GM23248 (cell line): ENCODE data around the gene DLX3. TPM values are rescaled to one million over a fixed set of nuclear protein-coding genes. Genes with fewer than 3 reads are reported as not detected.

ENCODE experiments used
- DNase-seq: peaks from one replicate; pipeline ENCODE4 v3.0.0-alpha.2; 2015
- H2AFZ ChIP-seq: fragments of 200-600 bp; sonication (generic); 2 replicates; pipeline ENCODE4 v1.6.1; 2016; ENCODE audit warnings: antibody characterized with exemption
- H3F3A ChIP-seq: fragments of 200-600 bp; sonication (generic); 2 replicates; pipeline ENCODE4 v1.6.1; 2016; ENCODE audit warnings: mild to moderate bottlenecking, antibody characterized with exemption, mixed run types; ENCODE audit not compliant: insufficient read depth
- H3K27ac ChIP-seq: fragments of 200-600 bp; sonication (generic); 2 replicates; pipeline ENCODE4 v1.5.1; 2016; ENCODE audit warnings: mild to moderate bottlenecking
- H3K27me3 ChIP-seq: fragments of 200-600 bp; sonication (generic); replicated peaks from 2 replicates; pipeline ENCODE4 v1.6.1; 2016; ENCODE audit warnings: mild to moderate bottlenecking; ENCODE audit not compliant: insufficient read depth
- H3K36me3 ChIP-seq: fragments of 200-600 bp; sonication (generic); 2 replicates; pipeline ENCODE4 v1.6.1; 2016; ENCODE audit warnings: low read depth, mild to moderate bottlenecking
- H3K4me1 ChIP-seq: fragments of 200-600 bp; sonication (generic); 2 replicates; pipeline ENCODE4 v1.6.1; 2016; ENCODE audit warnings: mild to moderate bottlenecking; ENCODE audit not compliant: insufficient read depth
- H3K4me2 ChIP-seq: fragments of 200-600 bp; sonication (generic); one replicate; pipeline ENCODE4 v1.6.1; 2016; ENCODE audit warnings: mild to moderate bottlenecking; ENCODE audit not compliant: unreplicated experiment
- H3K4me3 ChIP-seq: fragments of 200-600 bp; sonication (generic); 2 replicates; pipeline ENCODE4 v1.5.1; 2016; ENCODE audit warnings: mild to moderate bottlenecking
- H3K79me2 ChIP-seq: fragments of 200-600 bp; sonication (generic); 2 replicates; pipeline ENCODE4 v1.6.1; 2016; ENCODE audit warnings: mild to moderate bottlenecking; ENCODE audit not compliant: insufficient read depth
- H3K9ac ChIP-seq: fragments of 200-600 bp; sonication (generic); 2 replicates; pipeline ENCODE4 v1.6.1; 2016; ENCODE audit warnings: mild to moderate bottlenecking
- H3K9me2 ChIP-seq: fragments of 200-600 bp; sonication (generic); 2 replicates; pipeline ENCODE4 v1.6.1; 2016; ENCODE audit warnings: mixed run types, mild to moderate bottlenecking, moderate library complexity; ENCODE audit not compliant: insufficient read depth
- H3K9me3 ChIP-seq: fragments of 200-600 bp; sonication (generic); one replicate; pipeline ENCODE4 v1.6.1; 2017; ENCODE audit warnings: low read depth
- H4K20me1 ChIP-seq: fragments of 200-600 bp; sonication (generic); 2 replicates; pipeline ENCODE4 v1.6.0; 2016; ENCODE audit not compliant: insufficient read depth
- EZH2 ChIP-seq: fragments of 200-600 bp; sonication (generic); IDR thresholded peaks from 2 replicates; pipeline ENCODE4 v1.6.1; 2018; ENCODE audit warnings: antibody characterized with exemption, mild to moderate bottlenecking; ENCODE audit not compliant: insufficient read depth, poor library complexity, severe bottlenecking
- EZH2phosphoT487 ChIP-seq: fragments of 200-600 bp; sonication (generic); IDR thresholded peaks from 2 replicates; pipeline ENCODE4 v1.6.1; 2018; ENCODE audit warnings: antibody characterized with exemption, moderate library complexity, mild to moderate bottlenecking, low read depth; ENCODE audit not compliant: insufficient read depth
- WGBS, 2 experiments: methylation state at CpG; one replicate each; pipeline ENCODE4 v1.1.6; 2015 to 2017; ENCODE audit warnings: low lambda C conversion rate in 2 of 2, low coverage in 1 of 2; ENCODE audit errors: missing lambda C conversion rate in 2 of 2; 5-methylcytosine and 5-hydroxymethylcytosine counted together
- in situ Hi-C: fragments of 300-500 bp; cut with MboI; formaldehyde crosslinking; loops from 2 replicates; pipeline ENCODE4 v1.15.0; 2020
- polyA plus RNA-seq: library from polyadenylated mRNA; unstranded; fragments of >200 nt; fragmentation: Nextera tagmentation; extraction: Ambion mirVana; gene quantifications from 2 replicates; pipeline ENCODE4 v1.2.1, GENCODE V29; 2016
- total RNA-seq: library from RNA; depleted of rRNA; stranded (reverse); fragments of >200 nt; shearing (Covaris generic); gene quantifications from 2 replicates; pipeline ENCODE4 v1.2.3, GENCODE V29; 2014

The DLX3 gene
- total and polyA plus RNA-seq, 2 experiments from 2014 or later = 0.43 to 1.0 TPM

GRCh38 chr17:49951362-49952082 lies 43.5 kb downstream of the DLX3 start:
- H3K4me1 ChIP-seq = peaks cover 7% of the 10 kb centered on the region; the same call in 1 of the 2 replicates
- no peak overlapping the region for H2AFZ ChIP-seq
- no peaks in the 10 kb centered on the region for H3F3A ChIP-seq
- H3K9me2 ChIP-seq = no peaks in the 10 kb centered on the region
- in situ Hi-C loops = no loop called here
- H3K9me3 ChIP-seq = no peaks in the 10 kb centered on the region
- H3K4me2 ChIP-seq = peak overlapping the region; percentile 22
- 0 out of 2 replicates have a peak, but pooled peaks cover 3% of the 10 kb centered on the region for H3K27me3 ChIP-seq
- H4K20me1 ChIP-seq = no peaks in the 10 kb centered on the region
- no peaks in the 10 kb centered on the region for H3K36me3 ChIP-seq
- peak; percentile 65 for DNase-seq
- no peak for TF ChIP-seq EZH2phosphoT487
- TF ChIP-seq EZH2 = no peak
- WGBS, 2 experiments = 24 to 33% methylated on average over 14 of the region's 14 CpGs
- no peak overlapping the region for H3K27ac ChIP-seq
- no peak overlapping the region for H3K4me3 ChIP-seq
- no peaks in the 10 kb centered on the region for H3K79me2 ChIP-seq
- H3K9ac ChIP-seq = no peak overlapping the region

- H3K9me3 ChIP-seq = no peaks in the 10 kb centered on the region
- H3K27me3 ChIP-seq = 0 out of 2 replicates have a peak, but pooled peaks cover 3% of the 10 kb centered on the region
- H3K9me2 ChIP-seq = no peaks in the 10 kb centered on the region
- no peak for DNase-seq
- H3K27ac ChIP-seq = no peak overlapping the region
- H4K20me1 ChIP-seq = no peaks in the 10 kb centered on the region
- no peak overlapping the region for H2AFZ ChIP-seq
- WGBS, 2 experiments = 47 to 59% methylated on average over 2 of the region's 2 CpGs
- no peak overlapping the region for H3K9ac ChIP-seq
- peaks cover 7% of the 10 kb centered on the region; the same call in 1 of the 2 replicates for H3K4me1 ChIP-seq
- H3F3A ChIP-seq = no peaks in the 10 kb centered on the region
- in situ Hi-C loops = no loop called here
- H3K4me2 ChIP-seq = no peak overlapping the region
- TF ChIP-seq EZH2phosphoT487 (no peak), EZH2 (no peak)
- H3K79me2 ChIP-seq = no peaks in the 10 kb centered on the region
- no peak overlapping the region for H3K4me3 ChIP-seq
- no peaks in the 10 kb centered on the region for H3K36me3 ChIP-seq
Observed at GRCh38 chr17:49949634-49950033, 45.4 kb downstream of the DLX3 start.

GRCh38 chr17:49946964-49947584 lies 48.0 kb downstream of the DLX3 start:
- H3K9ac ChIP-seq = no peak overlapping the region
- no peak overlapping the region for H3K4me2 ChIP-seq
- no peak for TF ChIP-seq EZH2
- TF ChIP-seq EZH2phosphoT487 = no peak
- WGBS, 2 experiments = 65 to 73% methylated on average over 7 to 11 of the region's 11 CpGs
- H3K27me3 ChIP-seq = peaks cover 12% of the 10 kb centered on the region; the same call in 1 of the 2 replicates
- H3K9me3 ChIP-seq = no peaks in the 10 kb centered on the region
- H3K4me3 ChIP-seq = no peak overlapping the region
- H3K9me2 ChIP-seq = no peaks in the 10 kb centered on the region
- H3K36me3 ChIP-seq = no peaks in the 10 kb centered on the region
- H3F3A ChIP-seq = no peaks in the 10 kb centered on the region
- in situ Hi-C loops = no loop called here
- DNase-seq = no peak
- no peak overlapping the region for H3K27ac ChIP-seq
- H3K79me2 ChIP-seq = no peaks in the 10 kb centered on the region
- H2AFZ ChIP-seq = no peak overlapping the region
- H3K4me1 ChIP-seq = peaks cover 10% of the 10 kb centered on the region; the same call in 1 of the 2 replicates
- H4K20me1 ChIP-seq = no peaks in the 10 kb centered on the region

GRCh38 chr17:49946208-49946607 lies 48.8 kb downstream of the DLX3 start:
- in situ Hi-C loops = no loop called here
- no peak overlapping the region for H3K27ac ChIP-seq
- H2AFZ ChIP-seq = no peak overlapping the region
- no peaks in the 10 kb centered on the region for H4K20me1 ChIP-seq
- peaks cover 14% of the 10 kb centered on the region; the same call in 1 of the 2 replicates for H3K27me3 ChIP-seq
- H3K9ac ChIP-seq = no peak overlapping the region
- H3K4me1 ChIP-seq = 0 out of 2 replicates have a peak, but pooled peaks cover 3% of the 10 kb centered on the region
- no peak for TF ChIP-seq EZH2
- TF ChIP-seq EZH2phosphoT487 = no peak
- H3K36me3 ChIP-seq = no peaks in the 10 kb centered on the region
- H3K4me2 ChIP-seq = no peak overlapping the region
- no peaks in the 10 kb centered on the region for H3K79me2 ChIP-seq
- H3F3A ChIP-seq = no peaks in the 10 kb centered on the region
- no peak for DNase-seq
- no peak overlapping the region for H3K4me3 ChIP-seq
- 62 to 68% methylated on average over 8 of the region's 8 CpGs for WGBS, 2 experiments
- no peaks in the 10 kb centered on the region for H3K9me2 ChIP-seq
- H3K9me3 ChIP-seq = no peaks in the 10 kb centered on the region
